Hippocampal formation (tissue), 2 donors: ENCODE results near the gene EIF4E1B.

Experiments used
- DNase-seq, 2 donors: peaks; one replicate each; lab custom pipeline; 2025; lab: John Stamatoyannopoulos, UW

EIF4E1B gene

DNA sequence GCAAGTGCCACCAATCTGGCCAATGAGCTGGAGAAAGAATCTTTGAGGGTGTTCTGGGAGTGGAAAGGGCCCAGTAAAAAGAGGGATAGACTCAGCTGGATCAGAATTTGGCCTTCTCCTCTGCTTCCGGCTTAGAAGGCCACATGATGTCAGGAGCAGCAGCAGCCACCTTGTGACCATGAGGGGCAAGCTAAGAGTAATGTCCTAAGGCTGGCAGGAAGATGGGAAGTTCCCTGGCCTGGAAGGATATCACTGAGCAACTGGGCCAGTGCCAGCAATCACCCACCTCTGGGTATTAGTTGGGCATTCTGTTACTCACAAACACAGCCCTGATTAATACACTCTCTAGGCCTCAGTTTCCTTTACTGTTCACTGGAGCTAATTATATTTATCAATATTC lies 61.0 kb downstream of the EIF4E1B start:
- no peak for DNase-seq

DNA sequence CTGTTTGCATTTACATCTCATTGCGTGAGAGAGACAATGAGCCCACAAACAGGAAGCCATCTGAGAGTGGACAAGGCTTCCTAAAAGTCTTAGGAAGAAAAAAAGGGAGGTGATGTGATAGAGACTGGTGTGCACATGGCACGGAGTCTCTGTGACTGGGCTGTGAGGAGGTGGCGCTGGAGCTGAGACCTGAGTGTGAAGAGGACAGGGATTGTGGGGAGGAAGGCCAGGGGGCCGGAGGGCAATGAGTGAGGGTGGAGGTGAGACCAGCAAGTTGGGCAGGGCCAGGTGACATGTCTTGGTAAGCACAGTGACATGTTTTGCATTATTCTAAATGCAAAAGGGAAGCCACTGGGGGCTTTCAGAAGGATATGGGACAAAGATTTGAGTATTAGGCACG lies 61.9 kb downstream of the EIF4E1B start:
- DNase-seq = no peak

GRCh38 chr5:176692839-176693476 lies 62.5 kb downstream of the EIF4E1B start:
- DNase-seq = no peak

DNA sequence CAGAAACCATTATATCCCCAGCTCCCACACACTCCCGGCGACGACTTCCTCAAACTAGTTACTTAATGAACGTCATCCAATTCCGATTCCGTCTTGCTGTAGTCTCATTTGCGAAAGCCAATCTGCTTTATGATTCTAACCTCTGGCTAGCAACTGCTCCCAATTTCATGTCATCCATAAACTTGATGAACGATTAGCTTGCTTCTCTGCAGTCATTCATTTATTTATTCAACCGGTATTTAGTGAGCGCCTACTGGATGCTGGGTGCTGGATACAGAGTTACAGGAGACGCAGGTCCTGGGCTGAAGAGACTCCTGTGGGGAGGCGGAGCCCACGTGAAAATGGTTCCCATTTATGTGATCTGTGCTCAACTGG lies 63.0 kb downstream of the EIF4E1B start:
- DNase-seq = no peak

DNA sequence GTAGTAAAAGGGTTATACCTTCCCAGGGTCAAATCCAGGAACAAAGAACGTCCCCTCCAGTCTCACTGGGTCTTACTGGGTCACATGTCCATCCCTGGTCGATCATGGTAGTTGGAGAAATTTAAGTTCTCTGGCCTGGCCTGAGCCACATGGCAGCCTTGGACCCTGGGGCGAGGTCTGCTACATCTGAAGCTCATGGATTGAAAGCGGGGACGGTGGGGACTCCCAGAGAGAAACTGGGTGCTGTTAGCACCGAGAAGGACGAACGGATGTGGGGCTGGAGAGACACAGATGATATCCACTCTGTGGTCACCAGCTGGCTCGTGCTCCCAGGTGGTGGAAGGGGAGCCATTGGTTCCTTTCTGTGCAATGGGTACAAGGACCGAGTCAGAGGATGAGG lies 63.7 kb downstream of the EIF4E1B start:
- no peak for DNase-seq

GRCh38 chr5:176694631-176695030 lies 64.2 kb downstream of the EIF4E1B start:
- no peak for DNase-seq

GRCh38 chr5:176695073-176695472 lies 64.6 kb downstream of the EIF4E1B start:
- DNase-seq = no peak
